CD4-positive, alpha-beta T cell (primary cell): ENCODE data around the gene THOP1. TPM values are rescaled to one million over a fixed set of nuclear protein-coding genes. Genes with fewer than 3 reads are reported as not detected.

Source experiments
- ATAC-seq: fragments of 200-7000 bp; cut with Tn5 transposase; one replicate; pipeline ENCODE4 v1.10.0; 2022; ENCODE audit warnings: mild to moderate bottlenecking; ENCODE audit not compliant: poor library complexity
- CTCF ChIA-PET: fragments of 350-600 bp; sonication (Branson Sonifier 250); formaldehyde crosslinking; loops from one replicate; lab custom pipeline; 2021; ENCODE audit warnings: antibody characterized with exemption, inconsistent platforms; lab: Charles Lee
- POLR2A ChIA-PET: fragments of 350-600 bp; sonication (Branson Sonifier 250); formaldehyde crosslinking; loops from one replicate; lab custom pipeline; 2021; ENCODE audit warnings: antibody characterized with exemption, inconsistent platforms; lab: Charles Lee
- DNase-seq, 14 experiments: peaks; one replicate each; pipeline ENCODE4 v3.0.0-alpha.2; 2013 to 2020; ENCODE audit warnings: mixed read lengths in 2 of 14
- H3K27ac ChIP-seq, 2 donors: one replicate each; pipeline versions ENCODE4 v1.5.1 to v1.7.0; 2013; ENCODE audit warnings: low read length in 2 of 2, low read depth in 1 of 2, mild to moderate bottlenecking in 1 of 2
- H3K27me3 ChIP-seq, 2 experiments: 1 replicate in 1 of 2; 2 replicates in 1 of 2; pipeline versions ENCODE4 v1.6.1 to v1.7.0; 2013; ENCODE audit warnings: low read length in 2 of 2, control low read depth in 1 of 2, mild to moderate bottlenecking in 1 of 2, moderate library complexity in 1 of 2; ENCODE audit not compliant: insufficient read depth in 2 of 2, control insufficient read depth in 1 of 2
- H3K36me3 ChIP-seq: one replicate; pipeline ENCODE4 v1.6.1; 2013; ENCODE audit warnings: low read length, control low read depth; ENCODE audit not compliant: insufficient read depth
- H3K4me1 ChIP-seq: one replicate; pipeline ENCODE4 v1.6.1; 2013; ENCODE audit warnings: low read length, control low read depth; ENCODE audit not compliant: insufficient read depth
- H3K4me3 ChIP-seq: one replicate; pipeline ENCODE4 v1.5.1; 2013; ENCODE audit warnings: mild to moderate bottlenecking, low read length, moderate library complexity
- H3K9me3 ChIP-seq, 2 experiments: 1 replicate in 1 of 2; 2 replicates in 1 of 2; pipeline versions ENCODE4 v1.6.1 to v1.7.0; 2013; ENCODE audit warnings: low read length in 2 of 2, mild to moderate bottlenecking in 2 of 2, control low read depth in 1 of 2, moderate library complexity in 1 of 2; ENCODE audit not compliant: control insufficient read depth in 1 of 2, insufficient read depth in 1 of 2
- H3K27ac Mint-ChIP-seq: one replicate; pipeline ENCODE4 v1.8.0; 2020; ENCODE audit warnings: mixed read lengths
- H3K27me3 Mint-ChIP-seq: one replicate; pipeline ENCODE4 v1.8.0; 2021; ENCODE audit warnings: mixed read lengths
- H3K36me3 Mint-ChIP-seq: one replicate; pipeline ENCODE4 v1.8.0; 2021; ENCODE audit warnings: low read depth, mixed read lengths
- H3K4me1 Mint-ChIP-seq: one replicate; pipeline ENCODE4 v1.8.0; 2021; ENCODE audit warnings: low read depth, mixed read lengths
- H3K4me3 Mint-ChIP-seq: one replicate; pipeline ENCODE4 v1.8.0; 2020; ENCODE audit warnings: mild to moderate bottlenecking, mixed read lengths
- H3K9me3 Mint-ChIP-seq: one replicate; pipeline ENCODE4 v1.8.0; 2020; ENCODE audit warnings: mixed read lengths
- intact Hi-C, 2 experiments: fragments of 100-400 bp; cut with DNase I in 1 of 2; cut with micrococcal nuclease in 1 of 2; formaldehyde crosslinking; loops; one replicate each; pipeline versions ENCODE4 v1.15.1 to v1.9.0; 2023 to 2025; cut with DNase I, micrococcal nuclease
- total RNA-seq, 174 experiments: library from RNA in 2 of 174; stranded (reverse) in 2 of 174; gene quantifications; one replicate each; pipeline ENCODE4 v1.2.3 and lab custom pipeline; 2021 to 2026
- TF ChIP-seq, protein P1 (sequence below): fragments of 200-600 bp; IDR thresholded peaks from one replicate; pipeline ENCODE4 v1.8.0; 2022; ENCODE audit warnings: antibody characterized with exemption, mild to moderate bottlenecking

THOP1 gene
- total RNA-seq, 2 experiments from 2014 or later: 26.6 to 27.3 TPM

DNA sequence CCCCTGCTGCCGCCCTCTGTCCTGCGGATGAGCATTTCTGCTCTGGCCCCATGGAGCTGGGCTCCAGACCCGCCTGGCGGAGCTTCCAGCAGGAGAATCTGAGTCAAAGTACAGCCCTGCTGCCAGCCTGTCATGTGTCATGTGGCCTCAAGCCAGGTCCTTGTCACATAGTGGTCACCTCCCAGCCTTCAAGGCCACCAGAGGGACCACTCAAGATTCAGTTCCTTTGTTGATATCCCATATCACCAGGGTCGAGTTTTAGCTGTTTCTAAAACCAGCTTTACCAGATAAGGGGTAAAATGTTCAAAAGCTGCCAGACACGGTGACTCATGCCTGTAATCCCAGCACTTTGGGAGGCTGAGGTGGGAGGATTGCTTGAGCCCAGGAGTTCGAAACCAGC, 13.4 kb downstream of the THOP1 start:
- intact Hi-C loops: loop anchor here in 1 of 2 experiments (10.0 kb wide), 1 partner anchor 316 kb away; no protein-coding TSS in a partner anchor
- Histone ChIP-seq H3K4me3 (no peak overlapping the region), H3K4me1 (no peaks in the 10 kb centered on the region), H3K36me3 (peaks cover 32% of the 10 kb centered on the region), H3K27me3 (no peaks in the 10 kb centered on the region), H3K27ac (no peak overlapping the region), H3K9me3 (no peaks in the 10 kb centered on the region)
- DNase-seq (no peak), ATAC-seq (no peak)
- no peak overlapping the region for H3K4me3 Mint-ChIP-seq
- TF ChIP-seq, protein P1, sequence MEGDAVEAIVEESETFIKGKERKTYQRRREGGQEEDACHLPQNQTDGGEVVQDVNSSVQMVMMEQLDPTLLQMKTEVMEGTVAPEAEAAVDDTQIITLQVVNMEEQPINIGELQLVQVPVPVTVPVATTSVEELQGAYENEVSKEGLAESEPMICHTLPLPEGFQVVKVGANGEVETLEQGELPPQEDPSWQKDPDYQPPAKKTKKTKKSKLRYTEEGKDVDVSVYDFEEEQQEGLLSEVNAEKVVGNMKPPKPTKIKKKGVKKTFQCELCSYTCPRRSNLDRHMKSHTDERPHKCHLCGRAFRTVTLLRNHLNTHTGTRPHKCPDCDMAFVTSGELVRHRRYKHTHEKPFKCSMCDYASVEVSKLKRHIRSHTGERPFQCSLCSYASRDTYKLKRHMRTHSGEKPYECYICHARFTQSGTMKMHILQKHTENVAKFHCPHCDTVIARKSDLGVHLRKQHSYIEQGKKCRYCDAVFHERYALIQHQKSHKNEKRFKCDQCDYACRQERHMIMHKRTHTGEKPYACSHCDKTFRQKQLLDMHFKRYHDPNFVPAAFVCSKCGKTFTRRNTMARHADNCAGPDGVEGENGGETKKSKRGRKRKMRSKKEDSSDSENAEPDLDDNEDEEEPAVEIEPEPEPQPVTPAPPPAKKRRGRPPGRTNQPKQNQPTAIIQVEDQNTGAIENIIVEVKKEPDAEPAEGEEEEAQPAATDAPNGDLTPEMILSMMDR: no peak
- ChIA-PET POLR2A (no interaction called here), CTCF (no interaction called here)
- no peaks in the 10 kb centered on the region for H3K27me3 Mint-ChIP-seq
- no peak overlapping the region for H3K27ac Mint-ChIP-seq
- H3K9me3 Mint-ChIP-seq: no peaks in the 10 kb centered on the region
- H3K36me3 Mint-ChIP-seq: peaks cover 36% of the 10 kb centered on the region
- no peaks in the 10 kb centered on the region for H3K4me1 Mint-ChIP-seq

DNA sequence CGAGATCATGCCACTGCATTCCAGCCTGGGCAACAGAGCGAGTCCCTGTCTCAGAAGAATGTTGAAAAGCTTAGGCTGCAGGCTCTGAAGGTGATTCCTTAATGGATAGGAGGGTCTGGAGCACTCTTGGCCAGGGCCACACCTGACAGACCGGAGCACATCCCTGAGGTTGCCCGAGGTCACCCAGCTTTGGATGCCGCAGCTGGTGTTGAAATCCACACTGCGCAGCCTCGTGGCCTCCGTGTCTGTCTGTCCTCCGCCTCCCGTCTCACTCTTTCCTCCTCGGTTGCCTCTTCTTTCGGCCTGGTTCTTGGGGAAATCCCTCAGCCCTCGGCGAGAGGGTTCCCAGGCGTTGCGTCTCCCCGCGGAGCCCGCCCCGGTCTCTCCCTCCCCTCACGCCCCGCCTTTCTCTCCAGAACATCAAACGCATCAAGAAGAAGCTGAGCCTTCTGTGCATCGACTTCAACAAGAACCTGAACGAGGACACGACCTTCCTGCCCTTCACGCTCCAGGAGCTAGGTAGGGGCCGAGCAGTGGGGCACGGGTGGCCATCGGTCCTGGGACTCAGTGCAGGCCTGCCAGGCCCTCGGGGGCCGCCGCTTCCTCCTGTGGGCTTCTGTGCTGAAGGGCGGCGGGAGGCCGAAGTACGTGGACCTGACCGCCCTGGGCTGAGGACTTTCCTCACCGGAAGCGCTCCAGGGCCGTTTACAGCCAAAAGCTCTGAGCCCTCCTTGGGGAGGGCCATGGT, 14.1 kb downstream of the THOP1 start:
- ATAC-seq: no peak
- no peak overlapping the region for H3K4me3 ChIP-seq
- intact Hi-C loops: loop anchor here in 1 of 2 experiments (10.0 kb wide), 1 partner anchor 315 kb away; no protein-coding TSS in a partner anchor
- H3K4me1 ChIP-seq: no peaks in the 10 kb centered on the region
- H3K27me3 Mint-ChIP-seq: no peaks in the 10 kb centered on the region
- no peaks in the 10 kb centered on the region for H3K27me3 ChIP-seq
- DNase-seq: no peak
- no peak overlapping the region for H3K27ac ChIP-seq
- TF ChIP-seq, protein P1: no peak
- H3K27ac Mint-ChIP-seq: no peak overlapping the region
- H3K4me1 Mint-ChIP-seq: no peaks in the 10 kb centered on the region
- no peaks in the 10 kb centered on the region for H3K9me3 ChIP-seq
- H3K36me3 Mint-ChIP-seq: peaks cover 41% of the 10 kb centered on the region
- POLR2A ChIA-PET: no interaction called here
- peaks cover 32% of the 10 kb centered on the region for H3K36me3 ChIP-seq
- CTCF ChIA-PET: no interaction called here
- no peaks in the 10 kb centered on the region for H3K9me3 Mint-ChIP-seq
- H3K4me3 Mint-ChIP-seq: no peak overlapping the region

DNA sequence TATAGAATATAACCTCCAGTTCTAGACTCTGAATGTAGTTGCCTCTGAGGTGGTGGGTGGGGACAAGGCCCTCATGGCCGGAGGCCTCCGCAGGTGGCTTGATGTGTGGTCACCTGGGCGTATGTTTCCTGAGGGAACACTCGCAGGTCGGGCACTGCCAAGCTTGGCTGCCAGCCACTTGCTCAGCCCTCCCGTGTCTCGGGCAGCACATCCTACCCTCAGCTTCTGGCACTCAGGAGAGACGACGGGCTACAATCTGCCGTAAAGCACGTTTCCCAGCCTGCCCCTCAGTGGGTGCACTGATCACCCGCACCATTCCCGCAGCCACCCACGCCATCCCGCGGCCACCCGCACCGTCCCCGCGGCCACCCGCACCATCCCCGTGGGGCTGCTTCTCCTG, 15.2 kb downstream of the THOP1 start:
- Histone ChIP-seq H3K36me3 (peaks cover 34% of the 10 kb centered on the region), H3K27ac (no peak overlapping the region), H3K4me1 (no peaks in the 10 kb centered on the region), H3K4me3 (no peak overlapping the region), H3K27me3 (no peaks in the 10 kb centered on the region), H3K9me3 (no peaks in the 10 kb centered on the region)
- intact Hi-C loops: no loop called here
- H3K27ac Mint-ChIP-seq: no peak overlapping the region
- ATAC-seq: no peak
- DNase-seq: no peak
- no peaks in the 10 kb centered on the region for H3K4me1 Mint-ChIP-seq
- CTCF ChIA-PET: no interaction called here
- no peaks in the 10 kb centered on the region for H3K9me3 Mint-ChIP-seq
- H3K4me3 Mint-ChIP-seq: no peak overlapping the region
- POLR2A ChIA-PET: no interaction called here
- no peaks in the 10 kb centered on the region for H3K27me3 Mint-ChIP-seq
- peaks cover 40% of the 10 kb centered on the region for H3K36me3 Mint-ChIP-seq
- TF ChIP-seq, protein P1: no peak
